ENCODE measurements around the gene KCNJ6. TPM values are rescaled to one million over a fixed set of nuclear protein-coding genes. Genes with fewer than 3 reads are reported as not detected.
A peak's percentile ranks its signal among the peaks of the same experiment; 100 is the strongest.

KCNJ6 gene
- total and polyA plus RNA-seq, 2 donors from 2014 or later: 0.06 TPM; not detected in 1

- Histone ChIP-seq H3K4me3 (ENCODE audit: low read length in 3 of 3) (no peak overlapping the region), H3K27ac (ENCODE audit: low read depth in 2 of 2, low read length in 2 of 2) (no peak overlapping the region), H3K27me3 (ENCODE audit: control insufficient read depth, insufficient read depth, low read length) (no peaks in the 10 kb centered on the region), H3K36me3 (ENCODE audit: control insufficient read depth in 2 of 3, insufficient read depth in 3 of 3, low read length in 3 of 3) (no peaks in the 10 kb centered on the region), H3K9ac (ENCODE audit: low read length in 3 of 3) (no peak overlapping the region), H3K4me1 (ENCODE audit: control insufficient read depth in 2 of 3, insufficient read depth in 2 of 3, low read depth in 1 of 3, low read length in 3 of 3) (no peaks in the 10 kb centered on the region), H3K9me3 (ENCODE audit: control insufficient read depth in 2 of 3, insufficient read depth in 1 of 3, low read length in 3 of 3) (no peaks in the 10 kb centered on the region)
- DNase-seq: no peak
- FAIRE-seq: no peak
- intact Hi-C loops (cut with DNase I): no loop called here
- no peak for TF ChIP-seq CTCF (IDR thresholded peaks at IDR 0.05; ENCODE audit: borderline replicate concordance, extremely low read depth, insufficient read depth)
Observed at GRCh38 chr21:37863842-37864241, 52.4 kb downstream of the KCNJ6 start.

- no peaks in the 10 kb centered on the region for H3K4me1 ChIP-seq (ENCODE audit: control insufficient read depth in 2 of 3, insufficient read depth in 2 of 3, low read depth in 1 of 3, low read length in 3 of 3)
- H3K9ac ChIP-seq (ENCODE audit: low read length in 3 of 3): no peak overlapping the region
- FAIRE-seq (no peak), DNase-seq (peak in 2 of 5 donors; percentile 50 to 55)
- H3K36me3 ChIP-seq (ENCODE audit: control insufficient read depth in 2 of 3, insufficient read depth in 3 of 3, low read length in 3 of 3): no peaks in the 10 kb centered on the region
- H3K9me3 ChIP-seq (ENCODE audit: control insufficient read depth in 2 of 3, insufficient read depth in 1 of 3, low read length in 3 of 3): peaks cover 0 to under 1% (median 0%) of the 10 kb centered on the region in 3 donors
- no peak overlapping the region for H3K4me3 ChIP-seq (ENCODE audit: low read length in 3 of 3)
- H3K27me3 ChIP-seq (ENCODE audit: control insufficient read depth, insufficient read depth, low read length): no peaks in the 10 kb centered on the region
- intact Hi-C loops (cut with DNase I): no loop called here
- TF ChIP-seq CTCF (IDR thresholded peaks at IDR 0.05; ENCODE audit: borderline replicate concordance, extremely low read depth, insufficient read depth): no peak
- H3K27ac ChIP-seq (ENCODE audit: low read depth in 2 of 2, low read length in 2 of 2): no peak overlapping the region
Observed at GRCh38 chr21:37862536-37862935, 53.7 kb downstream of the KCNJ6 start.

- H3K27me3 ChIP-seq (ENCODE audit: control insufficient read depth, insufficient read depth, low read length): no peaks in the 10 kb centered on the region
- H3K27ac ChIP-seq (ENCODE audit: low read depth in 2 of 2, low read length in 2 of 2): no peak overlapping the region
- H3K4me3 ChIP-seq (ENCODE audit: low read length in 3 of 3): no peak overlapping the region
- TF ChIP-seq CTCF (IDR thresholded peaks at IDR 0.05; ENCODE audit: borderline replicate concordance, extremely low read depth, insufficient read depth): no peak
- peaks cover 0 to 4% (median 0%) of the 10 kb centered on the region in 3 donors for H3K9me3 ChIP-seq (ENCODE audit: control insufficient read depth in 2 of 3, insufficient read depth in 1 of 3, low read length in 3 of 3)
- intact Hi-C loops (cut with DNase I): no loop called here
- no peak for DNase-seq
- H3K36me3 ChIP-seq (ENCODE audit: control insufficient read depth in 2 of 3, insufficient read depth in 3 of 3, low read length in 3 of 3): no peaks in the 10 kb centered on the region
- H3K4me1 ChIP-seq (ENCODE audit: control insufficient read depth in 2 of 3, insufficient read depth in 2 of 3, low read depth in 1 of 3, low read length in 3 of 3): no peaks in the 10 kb centered on the region
- no peak overlapping the region for H3K9ac ChIP-seq (ENCODE audit: low read length in 3 of 3)
- FAIRE-seq: no peak
Observed at GRCh38 chr21:37861561-37861960, 54.7 kb downstream of the KCNJ6 start.

- FAIRE-seq: no peak
- no peaks in the 10 kb centered on the region for H3K27me3 ChIP-seq (ENCODE audit: control insufficient read depth, insufficient read depth, low read length)
- TF ChIP-seq CTCF (IDR thresholded peaks at IDR 0.05; ENCODE audit: borderline replicate concordance, extremely low read depth, insufficient read depth): no peak
- no peak overlapping the region for H3K9ac ChIP-seq (ENCODE audit: low read length in 3 of 3)
- H3K4me1 ChIP-seq (ENCODE audit: control insufficient read depth in 2 of 3, insufficient read depth in 2 of 3, low read depth in 1 of 3, low read length in 3 of 3): no peaks in the 10 kb centered on the region
- intact Hi-C loops (cut with DNase I): no loop called here
- H3K9me3 ChIP-seq (ENCODE audit: control insufficient read depth in 2 of 3, insufficient read depth in 1 of 3, low read length in 3 of 3): peaks cover 0 to 4% (median 0%) of the 10 kb centered on the region in 3 donors
- H3K36me3 ChIP-seq (ENCODE audit: control insufficient read depth in 2 of 3, insufficient read depth in 3 of 3, low read length in 3 of 3): no peaks in the 10 kb centered on the region
- no peak overlapping the region for H3K4me3 ChIP-seq (ENCODE audit: low read length in 3 of 3)
- H3K27ac ChIP-seq (ENCODE audit: low read depth in 2 of 2, low read length in 2 of 2): no peak overlapping the region
- no peak for DNase-seq
Observed at GRCh38 chr21:37860416-37860815, 55.8 kb downstream of the KCNJ6 start.

Data from kidney (tissue), 14 donors.